Endothelial cell (in vitro differentiated cells): ENCODE data around the gene HPGD. TPM values are rescaled to one million over a fixed set of nuclear protein-coding genes. Genes with fewer than 3 reads are reported as not detected.

ENCODE experiments used
- DNase-seq: peaks from one replicate; pipeline ENCODE4 v3.0.0; 2021; ENCODE audit warnings: low spot score
- H3K27ac Mint-ChIP-seq: one replicate; pipeline ENCODE4 v1.8.0; 2021; ENCODE audit warnings: mixed read lengths, inconsistent platforms; ENCODE audit not compliant: unreplicated experiment
- H3K27me3 Mint-ChIP-seq: one replicate; pipeline ENCODE4 v1.8.0; 2021; ENCODE audit warnings: mild to moderate bottlenecking, moderate library complexity, mixed read lengths, inconsistent platforms; ENCODE audit not compliant: unreplicated experiment
- H3K36me3 Mint-ChIP-seq: one replicate; pipeline ENCODE4 v1.8.0; 2021; ENCODE audit warnings: mild to moderate bottlenecking, low read depth, mixed read lengths, inconsistent platforms; ENCODE audit not compliant: unreplicated experiment
- H3K4me1 Mint-ChIP-seq: one replicate; pipeline ENCODE4 v1.8.0; 2021; ENCODE audit warnings: mild to moderate bottlenecking, mixed read lengths, inconsistent platforms; ENCODE audit not compliant: unreplicated experiment
- H3K4me3 Mint-ChIP-seq: one replicate; pipeline ENCODE4 v1.8.0; 2021; ENCODE audit warnings: mild to moderate bottlenecking, mixed read lengths, inconsistent platforms; ENCODE audit not compliant: unreplicated experiment
- H3K9me3 Mint-ChIP-seq: one replicate; pipeline ENCODE4 v1.8.0; 2021; ENCODE audit warnings: mixed read lengths, inconsistent platforms; ENCODE audit not compliant: unreplicated experiment
- total RNA-seq: library from RNA; stranded (reverse); fragmentation: NEBNext Ultra II Directional; extraction: Animal tissue kit (Norgen Biotek cat#: 25700); gene quantifications from one replicate; pipeline ENCODE4 v1.2.1, GENCODE V29; 2021; ENCODE audit not compliant: unreplicated experiment
- TF ChIP-seq, protein P1 (sequence below): fragments of 200-600 bp; sonication (generic); IDR thresholded peaks from one replicate; pipeline ENCODE4 v1.5.0; 2021; ENCODE audit warnings: antibody characterized with exemption; ENCODE audit not compliant: unreplicated experiment

The HPGD gene
- total RNA-seq, 1 donor from 2014 or later: 14.6 TPM

DNA sequence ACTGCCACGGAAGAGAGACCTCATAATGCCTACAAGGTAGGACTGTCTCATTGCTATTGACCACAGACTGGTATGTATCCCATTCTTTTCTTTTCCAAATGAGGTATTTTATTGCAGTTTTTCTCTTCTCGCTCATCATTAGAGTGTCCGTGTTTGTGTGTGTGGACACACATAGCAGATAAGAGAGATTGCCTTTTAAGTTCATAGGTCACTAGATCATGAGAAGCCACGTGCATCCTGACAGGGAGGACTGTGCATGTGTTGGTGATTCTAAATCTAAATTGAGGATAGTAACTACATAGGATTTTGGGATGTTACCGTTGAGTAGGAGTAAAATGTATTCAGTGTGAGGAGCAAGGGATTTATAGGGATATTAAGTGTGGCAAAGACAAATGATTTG, 37.3 kb downstream of the HPGD start:
- TF ChIP-seq, protein P1, sequence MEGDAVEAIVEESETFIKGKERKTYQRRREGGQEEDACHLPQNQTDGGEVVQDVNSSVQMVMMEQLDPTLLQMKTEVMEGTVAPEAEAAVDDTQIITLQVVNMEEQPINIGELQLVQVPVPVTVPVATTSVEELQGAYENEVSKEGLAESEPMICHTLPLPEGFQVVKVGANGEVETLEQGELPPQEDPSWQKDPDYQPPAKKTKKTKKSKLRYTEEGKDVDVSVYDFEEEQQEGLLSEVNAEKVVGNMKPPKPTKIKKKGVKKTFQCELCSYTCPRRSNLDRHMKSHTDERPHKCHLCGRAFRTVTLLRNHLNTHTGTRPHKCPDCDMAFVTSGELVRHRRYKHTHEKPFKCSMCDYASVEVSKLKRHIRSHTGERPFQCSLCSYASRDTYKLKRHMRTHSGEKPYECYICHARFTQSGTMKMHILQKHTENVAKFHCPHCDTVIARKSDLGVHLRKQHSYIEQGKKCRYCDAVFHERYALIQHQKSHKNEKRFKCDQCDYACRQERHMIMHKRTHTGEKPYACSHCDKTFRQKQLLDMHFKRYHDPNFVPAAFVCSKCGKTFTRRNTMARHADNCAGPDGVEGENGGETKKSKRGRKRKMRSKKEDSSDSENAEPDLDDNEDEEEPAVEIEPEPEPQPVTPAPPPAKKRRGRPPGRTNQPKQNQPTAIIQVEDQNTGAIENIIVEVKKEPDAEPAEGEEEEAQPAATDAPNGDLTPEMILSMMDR: no peak
- H3K27me3 Mint-ChIP-seq: no peaks in the 10 kb centered on the region
- no peak overlapping the region for H3K4me3 Mint-ChIP-seq
- H3K27ac Mint-ChIP-seq: no peak overlapping the region
- DNase-seq: no peak
- no peaks in the 10 kb centered on the region for H3K36me3 Mint-ChIP-seq
- no peaks in the 10 kb centered on the region for H3K4me1 Mint-ChIP-seq
- no peaks in the 10 kb centered on the region for H3K9me3 Mint-ChIP-seq

DNA sequence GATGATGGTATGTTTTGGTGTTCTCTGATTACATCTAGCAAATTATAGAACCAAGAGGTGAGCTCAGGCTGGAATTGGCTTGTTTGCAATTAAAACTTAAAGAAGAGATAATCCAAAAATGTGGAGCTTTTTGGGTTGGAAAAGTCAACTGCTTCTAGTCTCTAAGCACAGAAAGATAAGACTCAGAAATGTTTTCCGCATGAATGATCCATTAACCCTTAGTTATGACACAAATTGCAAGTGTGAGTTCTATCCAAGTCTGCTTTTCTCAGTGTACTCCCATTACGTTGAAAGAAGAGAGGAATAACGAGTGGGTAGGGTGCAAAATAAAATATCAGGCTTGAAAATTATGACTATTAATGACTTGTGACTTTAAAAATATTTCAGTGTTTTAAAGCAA, 38.5 kb downstream of the HPGD start:
- TF ChIP-seq, protein P1: no peak
- Mint-ChIP-seq H3K27me3 (no peaks in the 10 kb centered on the region), H3K4me3 (no peak overlapping the region), H3K4me1 (no peaks in the 10 kb centered on the region), H3K9me3 (no peaks in the 10 kb centered on the region), H3K27ac (no peak overlapping the region), H3K36me3 (no peaks in the 10 kb centered on the region)
- DNase-seq: no peak

DNA sequence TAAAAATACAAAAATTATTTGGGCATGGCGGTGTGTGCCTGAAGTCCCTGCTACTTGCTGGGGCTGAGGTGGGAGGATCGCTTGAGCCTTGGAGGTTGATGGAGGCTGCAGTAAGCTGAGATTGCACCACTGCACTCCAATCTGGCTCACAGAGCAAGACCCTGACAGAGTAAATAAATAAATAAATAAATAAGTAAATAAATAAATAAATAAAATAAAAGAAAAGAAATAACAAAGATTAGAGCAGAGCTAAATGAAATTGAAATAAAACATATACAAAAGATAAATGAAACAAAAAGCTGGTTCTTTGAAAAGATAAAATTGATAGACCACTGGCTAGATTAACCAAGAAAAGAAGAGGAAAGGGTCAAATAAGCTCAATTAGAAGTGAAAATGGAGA, 43.1 kb downstream of the HPGD start:
- H3K27me3 Mint-ChIP-seq: peaks cover 2% of the 10 kb centered on the region
- TF ChIP-seq, protein P1: no peak
- DNase-seq: no peak
- no peaks in the 10 kb centered on the region for H3K4me1 Mint-ChIP-seq
- H3K36me3 Mint-ChIP-seq: no peaks in the 10 kb centered on the region
- no peaks in the 10 kb centered on the region for H3K9me3 Mint-ChIP-seq
- no peak overlapping the region for H3K4me3 Mint-ChIP-seq
- no peak overlapping the region for H3K27ac Mint-ChIP-seq

DNA sequence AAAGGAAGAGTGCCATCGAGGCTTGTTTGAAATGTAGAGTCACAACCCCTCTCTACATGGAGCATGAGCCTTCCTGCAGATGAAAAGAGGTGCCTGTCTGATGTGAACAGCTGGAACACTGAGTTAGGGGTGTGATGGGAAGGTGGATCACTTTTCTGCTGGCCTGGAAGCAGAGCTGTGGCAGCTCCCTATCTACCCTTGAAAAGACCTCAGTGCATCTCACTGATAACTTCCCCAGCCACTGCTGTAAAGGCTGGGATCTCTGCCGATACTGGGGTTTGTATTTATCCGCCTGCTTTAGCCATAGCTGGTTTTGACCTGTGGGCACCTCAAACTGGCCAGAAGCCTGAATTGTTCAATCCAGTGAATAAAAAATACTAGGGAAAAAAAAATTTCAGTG, 46.8 kb downstream of the HPGD start:
- Mint-ChIP-seq H3K9me3 (no peaks in the 10 kb centered on the region), H3K4me1 (no peaks in the 10 kb centered on the region), H3K4me3 (no peak overlapping the region), H3K27me3 (peaks cover 2% of the 10 kb centered on the region), H3K36me3 (no peaks in the 10 kb centered on the region), H3K27ac (no peak overlapping the region)
- DNase-seq: no peak
- TF ChIP-seq, protein P1: no peak

DNA sequence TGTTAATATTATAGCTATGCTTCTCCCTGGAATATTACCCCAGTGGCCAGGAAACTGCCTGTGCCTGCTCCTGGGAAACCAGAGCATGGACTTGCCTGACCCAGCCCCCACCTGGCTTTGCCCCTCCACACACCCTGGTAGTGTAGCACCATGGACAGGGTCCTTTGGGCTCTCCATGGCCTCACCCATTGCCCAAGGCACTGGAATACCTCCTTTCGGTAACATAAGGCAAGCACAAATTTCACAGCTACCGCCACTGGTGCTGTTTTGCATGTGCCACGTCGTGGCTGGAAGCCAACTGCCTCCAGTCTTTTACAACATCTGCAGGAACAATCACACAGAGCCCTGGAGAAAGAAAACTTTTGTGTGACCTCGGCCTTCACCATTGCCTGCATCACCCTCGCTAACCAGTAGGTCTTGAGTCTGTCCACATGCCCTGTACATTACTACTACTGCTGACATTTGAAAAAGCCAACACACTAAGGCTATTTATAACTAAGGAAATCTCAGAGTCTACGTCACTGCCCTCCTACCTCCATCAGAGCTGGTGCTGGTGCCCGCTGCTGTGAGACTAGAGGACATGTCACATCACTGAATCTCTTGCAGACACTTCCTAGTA, 47.7 kb downstream of the HPGD start:
- Mint-ChIP-seq H3K4me3 (no peak overlapping the region), H3K27me3 (peaks cover 2% of the 10 kb centered on the region), H3K9me3 (no peaks in the 10 kb centered on the region), H3K27ac (no peak overlapping the region), H3K36me3 (no peaks in the 10 kb centered on the region), H3K4me1 (no peaks in the 10 kb centered on the region)
- TF ChIP-seq, protein P1: no peak
- no peak for DNase-seq
